Lung (tissue), 12 donors: ENCODE data around the gene GLYATL1B. TPM values are rescaled to one million over a fixed set of nuclear protein-coding genes. Genes with fewer than 3 reads are reported as not detected.
A peak's percentile ranks its signal among the peaks of the same experiment; 100 is the strongest.

Source experiments
- ATAC-seq: fragments of 200-7000 bp; cut with Tn5 transposase; one replicate; pipeline ENCODE4 v1.9.1; 2020; ENCODE audit warnings: moderate number of reproducible peaks; ENCODE audit not compliant: insufficient read depth, low FRiP score
- DNase-seq, 3 donors: peaks; one replicate each; pipeline ENCODE4 v3.0.0-alpha.2; 2013 to 2017
- H3K27ac ChIP-seq, 2 donors: one replicate each; pipeline ENCODE4 v1.5.1; 2013; ENCODE audit warnings: mild to moderate bottlenecking in 2 of 2, moderate library complexity in 2 of 2, control low read depth in 1 of 2, inconsistent platforms in 1 of 2, low read depth in 1 of 2, low read length in 1 of 2
- H3K27me3 ChIP-seq, 3 donors: one replicate each; pipeline ENCODE4 v1.5.1; 2013; ENCODE audit warnings: low read length in 2 of 3; ENCODE audit not compliant: control insufficient read depth in 3 of 3, insufficient read depth in 3 of 3
- H3K36me3 ChIP-seq, 4 donors: one replicate each; pipeline ENCODE4 v1.5.1; 2013; ENCODE audit warnings: low read length in 4 of 4, mild to moderate bottlenecking in 1 of 4, moderate library complexity in 1 of 4; ENCODE audit not compliant: control insufficient read depth in 4 of 4, insufficient read depth in 4 of 4
- H3K4me1 ChIP-seq, 5 donors: one replicate each; pipeline ENCODE4 v1.5.1; 2013; ENCODE audit warnings: low read length in 5 of 5, mild to moderate bottlenecking in 2 of 5, moderate library complexity in 1 of 5; ENCODE audit not compliant: control insufficient read depth in 5 of 5, insufficient read depth in 5 of 5
- H3K4me3 ChIP-seq: one replicate; pipeline ENCODE4 v1.5.1; 2013; ENCODE audit warnings: mild to moderate bottlenecking, control low read depth, moderate library complexity
- H3K9ac ChIP-seq, 2 donors: one replicate each; pipeline ENCODE4 v1.5.1; 2013; ENCODE audit warnings: low read length in 2 of 2, control low read depth in 1 of 2; ENCODE audit not compliant: insufficient read depth in 1 of 2
- H3K9me3 ChIP-seq, 4 donors: one replicate each; pipeline ENCODE4 v1.5.1; 2013; ENCODE audit warnings: low read length in 3 of 4, mild to moderate bottlenecking in 1 of 4, moderate library complexity in 1 of 4; ENCODE audit not compliant: control insufficient read depth in 4 of 4, insufficient read depth in 3 of 4
- CTCF ChIP-seq: IDR thresholded peaks from 2 replicates; pipeline ENCODE4 v1.5.1; 2012; ENCODE audit warnings: mild to moderate bottlenecking; ENCODE audit errors: control extremely low read depth, extremely low read depth
- WGBS, 2 donors: extraction: QIAGEN DNeasy Blood & Tissue Kit; methylation state at CpG; one replicate each; pipeline ENCODE4 v1.1.7; 2013; 5-methylcytosine and 5-hydroxymethylcytosine counted together
- polyA plus RNA-seq, 2 donors: library from polyadenylated mRNA; stranded (reverse); fragments of 200-250 nt; gene quantifications; one replicate each; pipeline ENCODE4 v1.2.1, GENCODE V29; 2013
- total RNA-seq, 2 donors: library from RNA; depleted of rRNA in 1 of 2; stranded (reverse); fragments of >200 nt in 1 of 2; gene quantifications; one replicate each; pipeline ENCODE4 v1.2.1, GENCODE V29; 2014 to 2021
- donor health status: control.
- donor health status: control.
- donor health status: Bipolar disorder and iron deficiency.
- donor health status: healthy.
- donor health status: DM: yes; HTN: yes; CAD: no.

Gene GLYATL1B
- total and polyA plus RNA-seq, 4 donors: not detected

- peaks cover 0 to 7% (median 4%) of the 10 kb centered on the region in 4 donors for H3K36me3 ChIP-seq
- peaks cover 0 to 9% (median 0%) of the 10 kb centered on the region in 5 donors for H3K4me1 ChIP-seq
- WGBS, 2 donors: 71 to 79% methylated on average over 2 of the region's 2 CpGs
- TF ChIP-seq CTCF: no peak
- DNase-seq (no peak), ATAC-seq (no peak)
- H3K27me3 ChIP-seq: no peaks in the 10 kb centered on the region
- no peak overlapping the region for H3K27ac ChIP-seq
- H3K4me3 ChIP-seq: no peak overlapping the region
- H3K9me3 ChIP-seq: no peaks in the 10 kb centered on the region
- no peak overlapping the region for H3K9ac ChIP-seq
Observed at GRCh38 chr11:59138643-59139042, 52.5 kb downstream of the GLYATL1B start.

GRCh38 chr11:59141191-59141590, 55.1 kb downstream of the GLYATL1B start:
- Histone ChIP-seq H3K27ac (no peak overlapping the region), H3K9ac (no peak overlapping the region), H3K36me3 (peaks cover 0 to 5% (median 0%) of the 10 kb centered on the region in 4 donors), H3K4me1 (peaks cover 0 to 34% (median 9%) of the 10 kb centered on the region in 5 donors), H3K9me3 (no peaks in the 10 kb centered on the region), H3K27me3 (no peaks in the 10 kb centered on the region), H3K4me3 (no peak overlapping the region)
- no peak for TF ChIP-seq CTCF
- DNase-seq: no peak
- 95 to 97% methylated on average over 4 of the region's 4 CpGs for WGBS, 2 donors
- ATAC-seq: no peak

- 2 to 4% methylated on average over 3 of the region's 3 CpGs for WGBS, 2 donors
- Histone ChIP-seq H3K4me1 (peaks cover 0 to 39% (median 9%) of the 10 kb centered on the region in 5 donors), H3K9ac (peak overlapping the region; percentile 7 to 93), H3K9me3 (no peaks in the 10 kb centered on the region), H3K27me3 (no peaks in the 10 kb centered on the region), H3K27ac (peak overlapping the region; percentile 48 to 98), H3K4me3 (peak overlapping the region; percentile 92), H3K36me3 (peaks cover 0 to 5% (median under 1%) of the 10 kb centered on the region in 4 donors)
- TF ChIP-seq CTCF: no peak
- no peak for ATAC-seq
- peak in 1 of 3 donors; percentile 23 for DNase-seq
Observed at GRCh38 chr11:59141673-59142460, 55.8 kb downstream of the GLYATL1B start.
